K562 (cell line): ENCODE data around the gene AMFR. TPM values are rescaled to one million over a fixed set of nuclear protein-coding genes. Genes with fewer than 3 reads are reported as not detected.

Experiments used
- ATAC-seq: fragments of 200-7000 bp; cut with Tn5 transposase; 3 replicates; pipeline ENCODE4 v1.9.1; 2020; ENCODE audit warnings: moderate library complexity
- BruUV-seq: library from RNA; stranded (reverse); fragments of 400-500 nt; replicated peaks from 2 replicates; lab custom pipeline; 2021; lab: Mats Ljungman, UMichigan
- CTCF ChIA-PET: fragments of 300-600 bp; formaldehyde crosslinking; extraction: SDS; loops from one replicate; lab custom pipeline; 2021; ENCODE audit warnings: low intra/inter-chr PET ratio; lab: Yijun Ruan, JAX
- POLR2A ChIA-PET: fragments of 300-600, 350-650 bp; sonication (Branson Sonifier 250); formaldehyde crosslinking; extraction: SDS; loops from one replicate; lab custom pipeline; 2021; ENCODE audit warnings: antibody characterized with exemption, inconsistent platforms; lab: Yijun Ruan, JAX
- DNase-seq, 4 experiments: peaks; one replicate each; pipeline versions ENCODE4 v3.0.0 to v3.0.0-alpha.2; 2011 to 2018; ENCODE audit warnings: low spot score in 3 of 4, mixed read lengths in 3 of 4; ENCODE audit errors: extremely low read depth in 1 of 4
- FAIRE-seq: peaks from 2 replicates; lab custom pipeline; 2011; peaks lifted over from hg19 to GRCh38; lab: Jason Lieb, UNC
- H2AFZ ChIP-seq: 2 replicates; pipeline ENCODE4 v1.6.0; 2011; ENCODE audit warnings: low read depth, low read length, control low read depth, inconsistent platforms
- H3K27ac ChIP-seq: fragments of 200-600 bp; 3 replicates; pipeline ENCODE4 v1.8.0; 2011; ENCODE audit warnings: low read depth, mild to moderate bottlenecking, control low read depth, inconsistent platforms, low read length, moderate library complexity, mixed read lengths; ENCODE audit errors: extremely low read depth
- H3K27me3 ChIP-seq, 2 experiments: fragments of 300-600 bp in 1 of 2; 2 replicates in 1 of 2; 3 replicates in 1 of 2; pipeline versions ENCODE4 v1.6.0 to v1.8.0; 2011; ENCODE audit warnings: inconsistent platforms in 2 of 2, low read length in 2 of 2, mild to moderate bottlenecking in 1 of 2, mixed read lengths in 1 of 2, moderate library complexity in 1 of 2; ENCODE audit not compliant: control insufficient read depth in 2 of 2, insufficient read depth in 2 of 2
- H3K36me3 ChIP-seq: fragments of 300-600 bp; 3 replicates; pipeline ENCODE4 v1.8.0; 2011; ENCODE audit warnings: mild to moderate bottlenecking, low read length, inconsistent platforms; ENCODE audit not compliant: control insufficient read depth, insufficient read depth
- H3K4me1 ChIP-seq, 2 experiments: fragments of 200-600 bp in 1 of 2; replicated peaks in 1 of 2; 2 replicates in 1 of 2; 3 replicates in 1 of 2; pipeline versions ENCODE4 v1.5.1 to v1.8.0; 2011; ENCODE audit warnings: inconsistent platforms in 2 of 2, low read length in 2 of 2, mild to moderate bottlenecking in 1 of 2, mixed read lengths in 1 of 2, moderate library complexity in 1 of 2; ENCODE audit not compliant: control insufficient read depth in 2 of 2, insufficient read depth in 2 of 2
- H3K4me2 ChIP-seq: 2 replicates; pipeline ENCODE4 v1.6.1; 2011; ENCODE audit warnings: low read length, control low read depth, inconsistent platforms, mixed read lengths; ENCODE audit not compliant: insufficient read depth
- H3K4me3 ChIP-seq: fragments of 200-600 bp; sonication (generic), shearing (Covaris generic); 2 replicates; pipeline ENCODE4 v1.5.1; 2016; ENCODE audit warnings: control low read depth, inconsistent platforms
- H3K79me2 ChIP-seq: fragments of 200-600 bp; 3 replicates; pipeline ENCODE4 v1.8.0; 2011; ENCODE audit warnings: low read length, inconsistent platforms; ENCODE audit not compliant: control insufficient read depth, insufficient read depth
- H3K9ac ChIP-seq, 2 experiments: 2 replicates each; pipeline versions ENCODE4 v1.6.0 to v1.6.1; 2011; ENCODE audit warnings: low read depth in 2 of 2, low read length in 2 of 2, control low read depth in 1 of 2, inconsistent platforms in 1 of 2, mild to moderate bottlenecking in 1 of 2, mixed read lengths in 1 of 2; ENCODE audit not compliant: insufficient read depth in 1 of 2
- H3K9me1 ChIP-seq: one replicate; pipeline ENCODE4 v1.6.0; 2011; ENCODE audit warnings: inconsistent platforms, mild to moderate bottlenecking, low read length, moderate library complexity; ENCODE audit not compliant: control insufficient read depth, insufficient read depth
- H3K9me3 ChIP-seq: replicated peaks from 2 replicates; pipeline ENCODE4 v1.5.1; 2011; ENCODE audit warnings: low read depth, low read length, inconsistent platforms; ENCODE audit not compliant: control insufficient read depth, insufficient read depth
- H4K20me1 ChIP-seq: replicated peaks from 2 replicates; pipeline ENCODE4 v1.6.1; 2011; ENCODE audit warnings: low read length, inconsistent platforms, mixed read lengths; ENCODE audit not compliant: control insufficient read depth, insufficient read depth
- E2F3 ChIP-seq: fragments of 250-450 bp; sonication (Bioruptor Pico); IDR thresholded peaks from 2 replicates; pipeline ENCODE4 v1.4.0; 2020; ENCODE audit warnings: mild to moderate bottlenecking
- FOXA1 ChIP-seq: fragments of 450-650 bp; IDR thresholded peaks from 2 replicates; pipeline ENCODE4 v1.6.1; 2016; ENCODE audit warnings: mild to moderate bottlenecking, borderline replicate concordance
- HDGF ChIP-seq: fragments of 450-650 bp; IDR thresholded peaks from 2 replicates; pipeline ENCODE4 v1.6.1; 2016
- MECOM ChIP-seq: fragments of 250-450 bp; sonication (Bioruptor Pico); IDR thresholded peaks from 2 replicates; pipeline ENCODE4 v1.8.0; 2022; ENCODE audit warnings: inconsistent platforms
- MEIS2 ChIP-seq: fragments of 450-650 bp; IDR thresholded peaks from 2 replicates; pipeline ENCODE4 v1.6.1; 2014; ENCODE audit warnings: mild to moderate bottlenecking; ENCODE audit not compliant: partially characterized antibody
- NFIC ChIP-seq: fragments of 450-650 bp; IDR thresholded peaks from 2 replicates; pipeline ENCODE4 v1.6.1; 2017; ENCODE audit warnings: mild to moderate bottlenecking, inconsistent platforms
- NR1H2 ChIP-seq: sonication (generic); formaldehyde crosslinking; IDR thresholded peaks from 2 replicates; pipeline ENCODE4 v1.4.0; 2020; ENCODE audit warnings: mild to moderate bottlenecking, missing genetic modification reagents
- PHF8 ChIP-seq: fragments of 200-600 bp; sonication (generic); IDR thresholded peaks from 2 replicates; pipeline ENCODE4 v1.6.1; 2012; ENCODE audit warnings: mixed run types, mild to moderate bottlenecking, inconsistent platforms, low read length, moderate library complexity, borderline replicate concordance
- PKNOX1 ChIP-seq: fragments of 450-650 bp; IDR thresholded peaks from 2 replicates; pipeline ENCODE4 v1.6.1; 2016
- RFX7 ChIP-seq: fragments of 250-450 bp; sonication (Bioruptor Pico); IDR thresholded peaks from 2 replicates; pipeline ENCODE4 v1.5.1; 2021; ENCODE audit warnings: mild to moderate bottlenecking
- ZNF436 ChIP-seq: fragments of 250-450, 450-650 bp; sonication (Bioruptor Pico); formaldehyde crosslinking; IDR thresholded peaks from 2 replicates; pipeline ENCODE4 v1.7.0; 2020; ENCODE audit warnings: mild to moderate bottlenecking
- WGBS: fragments of 100-300 bp; shearing (Covaris generic); methylation state at CpG from one replicate; pipeline ENCODE4 v1.1.6; 2016; ENCODE audit warnings: low coverage, mixed read lengths; ENCODE audit not compliant: insufficient coverage; ENCODE audit errors: missing lambda C conversion rate; 5-methylcytosine and 5-hydroxymethylcytosine counted together
- in situ Hi-C: fragments of 300-500 bp; cut with MboI; formaldehyde crosslinking; loops from 4 replicates; pipeline ENCODE4 v1.15.0; 2018; ENCODE audit warnings: inconsistent platforms, mixed read lengths
- intact Hi-C: fragments of 100-400 bp; cut with micrococcal nuclease; formaldehyde crosslinking; loops from 2 replicates; pipeline ENCODE4 v1.14.2; 2022
- polyA plus RNA-seq, 8 experiments: library from polyadenylated mRNA; depleted of rRNA in 4 of 8; stranded (reverse) in 5 of 8; unstranded in 3 of 8; fragments of >200 nt; fragmentation: Nextera tagmentation in 2 of 8; fragmentation: Illumina TruSeq in 1 of 8; extraction: Ambion mirVana in 2 of 8; extraction: Trizol in 1 of 8; gene quantifications; 2 replicates each; pipeline versions ENCODE4 v1.2.1 to v1.2.3, GENCODE V29; 2011 to 2014; ENCODE audit warnings: inconsistent platforms in 1 of 8, missing spikeins in 1 of 8
- total RNA-seq, 7 experiments: library from RNA; depleted of rRNA in 6 of 7; stranded (reverse); fragments of >200 nt in 6 of 7; fragmentation: Illumina TruSeq in 2 of 7; extraction: Trizol in 2 of 7; gene quantifications; 2 replicates each; pipeline versions ENCODE4 v1.2.1 to v1.2.3, GENCODE V29; 2011 to 2021; ENCODE audit warnings: low replicate concordance in 1 of 7
- TF ChIP-seq, protein P1 (sequence below), 2 experiments: IDR thresholded peaks in 1 of 2; conservative IDR thresholded peaks in 1 of 2; 2 replicates each; pipeline ENCODE4 v1.6.1; 2016; ENCODE audit warnings: low read depth in 2 of 2, mild to moderate bottlenecking in 1 of 2, missing compliant biosample characterization in 1 of 2, missing genetic modification characterization in 1 of 2, moderate library complexity in 1 of 2
- TF ChIP-seq, protein P2 (sequence below): IDR thresholded peaks from 3 replicates; pipeline ENCODE4 v1.6.1; 2011; ENCODE audit warnings: borderline replicate concordance, mild to moderate bottlenecking, moderate library complexity; ENCODE audit not compliant: insufficient read length; ENCODE audit errors: extremely low read depth

The AMFR gene
- total and polyA plus RNA-seq, 9 of the 15 experiments (the other 6 are each of a cell fraction or from before 2014, with no cell fraction given): 15.6 to 113 (median 58.4) TPM

- Histone ChIP-seq H2AFZ (no peak overlapping the region), H3K4me3 (no peak overlapping the region), H3K9me3 (no peaks in the 10 kb centered on the region), H3K79me2 (no peaks in the 10 kb centered on the region), H3K36me3 (no peaks in the 10 kb centered on the region), H4K20me1 (peaks cover 22% of the 10 kb centered on the region), H3K27ac (no peak overlapping the region), H3K4me1 (peaks cover 0 to 37% of the 10 kb centered on the region in 2 experiments; a peak in 2 of 5 replicates), H3K9me1 (peaks cover 3% of the 10 kb centered on the region), H3K4me2 (no peak overlapping the region), H3K27me3 (peaks cover 13 to 76% of the 10 kb centered on the region in 2 experiments; a peak in 4 of 5 replicates), H3K9ac (no peak overlapping the region; a peak in 1 of 4 replicates)
- 8% methylated on average over 8 of the region's 8 CpGs for WGBS
- POLR2A ChIA-PET: interaction anchor here (0.8 kb wide), 1 partner anchor 366 kb away, joined by 3 read pairs; no protein-coding TSS in a partner anchor
- BruUV-seq: no TSS peak
- in situ Hi-C loops: no loop called here
- ATAC-seq: no peak
- CTCF ChIA-PET: no interaction called here
- peak in 3 of 4 experiments; percentile 30 to 45 (median 31) for DNase-seq
- no peak for FAIRE-seq
- intact Hi-C loops: no loop called here
- peak; percentile 74 for TF ChIP-seq NFIC
- no peak for TF ChIP-seq ZNF436
- no peak for TF ChIP-seq PHF8
- TF ChIP-seq, protein P1, sequence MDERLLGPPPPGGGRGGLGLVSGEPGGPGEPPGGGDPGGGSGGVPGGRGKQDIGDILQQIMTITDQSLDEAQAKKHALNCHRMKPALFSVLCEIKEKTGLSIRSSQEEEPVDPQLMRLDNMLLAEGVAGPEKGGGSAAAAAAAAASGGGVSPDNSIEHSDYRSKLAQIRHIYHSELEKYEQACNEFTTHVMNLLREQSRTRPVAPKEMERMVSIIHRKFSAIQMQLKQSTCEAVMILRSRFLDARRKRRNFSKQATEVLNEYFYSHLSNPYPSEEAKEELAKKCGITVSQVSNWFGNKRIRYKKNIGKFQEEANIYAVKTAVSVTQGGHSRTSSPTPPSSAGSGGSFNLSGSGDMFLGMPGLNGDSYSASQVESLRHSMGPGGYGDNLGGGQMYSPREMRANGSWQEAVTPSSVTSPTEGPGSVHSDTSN (CRISPR knock-in tag; IDR thresholded peaks at IDR 0.05; ENCODE audit: low read depth): no peak
- TF ChIP-seq, protein P1 (tag; conservative IDR thresholded peaks at IDR 0.05; ENCODE audit: low read depth): peak; percentile 39; the same call in 1 of the 2 replicates
- TF ChIP-seq, protein P2, sequence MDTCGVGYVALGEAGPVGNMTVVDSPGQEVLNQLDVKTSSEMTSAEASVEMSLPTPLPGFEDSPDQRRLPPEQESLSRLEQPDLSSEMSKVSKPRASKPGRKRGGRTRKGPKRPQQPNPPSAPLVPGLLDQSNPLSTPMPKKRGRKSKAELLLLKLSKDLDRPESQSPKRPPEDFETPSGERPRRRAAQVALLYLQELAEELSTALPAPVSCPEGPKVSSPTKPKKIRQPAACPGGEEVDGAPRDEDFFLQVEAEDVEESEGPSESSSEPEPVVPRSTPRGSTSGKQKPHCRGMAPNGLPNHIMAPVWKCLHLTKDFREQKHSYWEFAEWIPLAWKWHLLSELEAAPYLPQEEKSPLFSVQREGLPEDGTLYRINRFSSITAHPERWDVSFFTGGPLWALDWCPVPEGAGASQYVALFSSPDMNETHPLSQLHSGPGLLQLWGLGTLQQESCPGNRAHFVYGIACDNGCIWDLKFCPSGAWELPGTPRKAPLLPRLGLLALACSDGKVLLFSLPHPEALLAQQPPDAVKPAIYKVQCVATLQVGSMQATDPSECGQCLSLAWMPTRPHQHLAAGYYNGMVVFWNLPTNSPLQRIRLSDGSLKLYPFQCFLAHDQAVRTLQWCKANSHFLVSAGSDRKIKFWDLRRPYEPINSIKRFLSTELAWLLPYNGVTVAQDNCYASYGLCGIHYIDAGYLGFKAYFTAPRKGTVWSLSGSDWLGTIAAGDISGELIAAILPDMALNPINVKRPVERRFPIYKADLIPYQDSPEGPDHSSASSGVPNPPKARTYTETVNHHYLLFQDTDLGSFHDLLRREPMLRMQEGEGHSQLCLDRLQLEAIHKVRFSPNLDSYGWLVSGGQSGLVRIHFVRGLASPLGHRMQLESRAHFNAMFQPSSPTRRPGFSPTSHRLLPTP: no peak
- TF ChIP-seq NR1H2 (CRISPR knock-in tag): no peak
- TF ChIP-seq RFX7 (CRISPR knock-in tag): no peak
- no peak for TF ChIP-seq E2F3
- TF ChIP-seq HDGF: no peak
- no peak for TF ChIP-seq MECOM
- no peak for TF ChIP-seq FOXA1
- TF ChIP-seq MEIS2: peak; percentile 90
- 0 out of 2 replicates have a peak, but pooled peaks have one; percentile 22 for TF ChIP-seq PKNOX1
These were observed 89.2 kb downstream of the AMFR start for GRCh38 chr16:56336071-56336688.
